Trophoblast cell (in vitro differentiated cells and primary cell): Measurements from ENCODE around the gene HABP4.

Source experiments
- DNase-seq, 2 donors: peaks; one replicate each; pipeline ENCODE4 v3.0.0-alpha.2; 2016
- H2AFZ ChIP-seq: 2 replicates; pipeline ENCODE4 v1.6.1; 2013; ENCODE audit warnings: low read length, moderate library complexity, mild to moderate bottlenecking; ENCODE audit not compliant: insufficient read depth, poor library complexity
- H2AK5ac ChIP-seq: 2 replicates; pipeline ENCODE4 v1.6.1; 2013; ENCODE audit warnings: mild to moderate bottlenecking, low read length
- H2BK120ac ChIP-seq: 2 replicates; pipeline ENCODE4 v1.6.1; 2013; ENCODE audit warnings: low read length, mild to moderate bottlenecking, moderate library complexity; ENCODE audit not compliant: insufficient read depth, poor library complexity
- H2BK12ac ChIP-seq: 2 replicates; pipeline ENCODE4 v1.6.1; 2013; ENCODE audit warnings: mild to moderate bottlenecking, low read length, moderate library complexity
- H2BK5ac ChIP-seq: 2 replicates; pipeline ENCODE4 v1.6.1; 2013; ENCODE audit warnings: low read length, low read depth, moderate library complexity, mild to moderate bottlenecking; ENCODE audit not compliant: poor library complexity
- H3K14ac ChIP-seq: 2 replicates; pipeline ENCODE4 v1.6.1; 2013; ENCODE audit warnings: mild to moderate bottlenecking, low read length
- H3K18ac ChIP-seq: 2 replicates; pipeline ENCODE4 v1.6.1; 2013; ENCODE audit warnings: mild to moderate bottlenecking, low read length
- H3K23ac ChIP-seq: 2 replicates; pipeline ENCODE4 v1.6.1; 2013; ENCODE audit warnings: low read length
- H3K27ac ChIP-seq: 2 replicates; pipeline ENCODE4 v1.5.1; 2013; ENCODE audit warnings: low read depth, mild to moderate bottlenecking, inconsistent platforms, low read length, moderate library complexity
- H3K27me3 ChIP-seq: 2 replicates; pipeline ENCODE4 v1.6.1; 2013; ENCODE audit warnings: inconsistent platforms, mild to moderate bottlenecking, low read length, moderate library complexity; ENCODE audit not compliant: insufficient read depth
- H3K36me3 ChIP-seq, 2 experiments: 1 replicate in 1 of 2; 2 replicates in 1 of 2; pipeline ENCODE4 v1.6.1; 2013; ENCODE audit warnings: low read length in 2 of 2, mild to moderate bottlenecking in 2 of 2, moderate library complexity in 1 of 2; ENCODE audit not compliant: insufficient read depth in 2 of 2, control insufficient read depth in 1 of 2
- H3K4ac ChIP-seq: 2 replicates; pipeline ENCODE4 v1.6.1; 2013; ENCODE audit warnings: low read depth, mild to moderate bottlenecking, low read length, moderate library complexity
- H3K4me1 ChIP-seq, 2 experiments: 1 replicate in 1 of 2; 2 replicates in 1 of 2; pipeline ENCODE4 v1.6.1; 2013; ENCODE audit warnings: low read length in 2 of 2, mild to moderate bottlenecking in 2 of 2, moderate library complexity in 1 of 2; ENCODE audit not compliant: insufficient read depth in 2 of 2, control insufficient read depth in 1 of 2
- H3K4me2 ChIP-seq: 2 replicates; pipeline ENCODE4 v1.6.1; 2013; ENCODE audit warnings: inconsistent platforms, mild to moderate bottlenecking, low read length, moderate library complexity
- H3K4me3 ChIP-seq: 2 replicates; pipeline ENCODE4 v1.5.1; 2013; ENCODE audit warnings: mild to moderate bottlenecking, low read depth, low read length, inconsistent platforms
- H3K79me1 ChIP-seq: one replicate; pipeline ENCODE4 v1.6.1; 2013; ENCODE audit warnings: low read length
- H3K79me2 ChIP-seq: 2 replicates; pipeline ENCODE4 v1.6.1; 2013; ENCODE audit warnings: low read length, mild to moderate bottlenecking; ENCODE audit not compliant: control insufficient read depth, insufficient read depth, poor library complexity
- H3K9ac ChIP-seq: 2 replicates; pipeline ENCODE4 v1.6.1; 2013; ENCODE audit warnings: mild to moderate bottlenecking, low read length
- H3K9me3 ChIP-seq: 2 replicates; pipeline ENCODE4 v1.6.1; 2013; ENCODE audit warnings: low read depth, mild to moderate bottlenecking, control low read depth, inconsistent platforms, low read length; ENCODE audit not compliant: insufficient read depth
- H4K12ac ChIP-seq: 2 replicates; pipeline ENCODE4 v1.6.1; 2013; ENCODE audit warnings: low read depth, mild to moderate bottlenecking, low read length, moderate library complexity
- H4K8ac ChIP-seq: 2 replicates; pipeline ENCODE4 v1.6.1; 2013; ENCODE audit warnings: low read depth, mild to moderate bottlenecking, low read length, moderate library complexity
- H4K91ac ChIP-seq: one replicate; pipeline ENCODE4 v1.6.1; 2013; ENCODE audit warnings: low read depth, mild to moderate bottlenecking, low read length, moderate library complexity
- WGBS: extraction: QIAGEN DNeasy Blood & Tissue Kit; methylation state at CpG from one replicate; pipeline ENCODE4 v1.1.7; 2013; ENCODE audit warnings: missing lambda C conversion rate; ENCODE audit not compliant: insufficient read length, insufficient coverage; ENCODE audit errors: extremely low coverage; 5-methylcytosine and 5-hydroxymethylcytosine counted together

Gene HABP4

DNA sequence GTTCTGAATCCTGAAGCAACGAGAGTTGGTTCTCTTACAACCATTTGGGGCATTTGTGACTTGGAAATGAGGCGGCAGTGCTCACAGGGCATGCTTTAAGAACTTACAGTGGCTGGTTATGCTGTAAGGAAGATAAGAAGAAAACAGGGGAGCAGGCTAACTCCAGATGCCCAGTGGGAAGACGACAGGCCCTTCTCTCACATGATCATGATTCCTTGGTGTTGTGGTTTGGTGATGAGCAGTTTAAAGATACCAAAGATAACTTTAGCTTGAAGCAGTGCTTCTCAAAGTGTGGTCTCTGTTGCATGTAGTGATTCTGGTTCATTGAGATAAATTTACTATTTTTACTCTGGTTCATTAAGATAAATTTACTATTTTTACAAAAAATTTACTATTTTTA, 2.6 kb upstream of the HABP4 start:
- Histone ChIP-seq H2AK5ac (no peak overlapping the region), H2BK5ac (no peak overlapping the region), H3K79me2 (peaks cover 7% of the 10 kb centered on the region), H3K27me3 (no peaks in the 10 kb centered on the region), H3K9ac (no peak overlapping the region), H3K79me1 (peaks cover 10% of the 10 kb centered on the region), H3K27ac (no peak overlapping the region), H4K91ac (no peak overlapping the region), H2BK120ac (no peak overlapping the region), H2AFZ (no peak overlapping the region), H3K23ac (no peak overlapping the region), H3K18ac (no peak overlapping the region), H4K8ac (no peak overlapping the region), H3K4ac (no peak overlapping the region), H3K4me2 (no peak overlapping the region), H3K14ac (no peak overlapping the region), H3K4me3 (no peak overlapping the region), H3K4me1 (peaks cover 0 to 6% of the 10 kb centered on the region in 2 experiments), H2BK12ac (no peak overlapping the region), H4K12ac (no peak overlapping the region), H3K36me3 (no peaks in the 10 kb centered on the region), H3K9me3 (peaks cover 3% of the 10 kb centered on the region)
- no CpG with 5 or more reads among the region's 3 CpGs for WGBS
- DNase-seq, result no peak

DNA sequence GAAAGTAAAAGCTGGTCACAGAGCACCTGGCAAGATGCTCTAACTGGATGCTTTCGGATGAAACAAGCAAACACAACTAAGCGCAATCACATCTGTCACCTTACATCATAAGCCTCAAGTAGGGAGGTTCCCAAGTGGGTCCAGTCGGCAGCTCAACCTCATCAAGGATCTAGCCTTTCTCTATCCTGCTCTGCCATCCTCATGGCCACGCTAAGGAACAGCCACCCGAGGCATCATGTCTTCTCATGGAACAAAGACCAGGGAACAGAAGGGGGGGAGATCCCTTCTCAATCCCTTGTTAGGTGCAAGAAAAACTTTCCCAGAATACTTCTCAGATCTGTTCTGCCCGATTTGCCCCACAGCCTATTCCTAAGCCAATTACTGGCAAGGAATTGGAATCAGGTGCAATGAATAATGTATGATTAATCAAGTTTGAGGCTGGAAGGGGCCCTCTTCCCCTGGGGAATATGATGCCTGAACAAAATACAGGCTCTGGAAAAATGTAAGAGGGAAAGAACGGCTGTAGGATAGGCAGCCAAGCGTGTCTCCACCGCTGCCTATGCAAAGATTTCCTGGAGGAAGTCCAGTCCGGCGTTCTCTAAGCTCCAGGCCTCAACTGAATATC, 1.3 kb upstream of the HABP4 start:
- Histone ChIP-seq H2AK5ac (no peak overlapping the region), H3K9me3 (peaks cover 3% of the 10 kb centered on the region), H3K4ac (no peak overlapping the region), H3K79me1 (peaks cover 10% of the 10 kb centered on the region), H3K36me3 (no peaks in the 10 kb centered on the region), H3K4me1 (peaks cover 0 to 6% of the 10 kb centered on the region in 2 experiments), H3K4me2 (no peak overlapping the region), H3K14ac (no peak overlapping the region), H3K27me3 (no peaks in the 10 kb centered on the region), H3K4me3 (no peak overlapping the region), H2AFZ (no peak overlapping the region), H3K27ac (no peak overlapping the region), H4K91ac (no peak overlapping the region), H3K18ac (no peak overlapping the region), H3K23ac (no peak overlapping the region), H4K8ac (no peak overlapping the region), H3K79me2 (peaks cover 7% of the 10 kb centered on the region), H2BK5ac (no peak overlapping the region), H3K9ac (no peak overlapping the region), H2BK12ac (no peak overlapping the region), H2BK120ac (no peak overlapping the region), H4K12ac (no peak overlapping the region)
- no peak for DNase-seq
- WGBS, result no CpG with 5 or more reads among the region's 11 CpGs

DNA sequence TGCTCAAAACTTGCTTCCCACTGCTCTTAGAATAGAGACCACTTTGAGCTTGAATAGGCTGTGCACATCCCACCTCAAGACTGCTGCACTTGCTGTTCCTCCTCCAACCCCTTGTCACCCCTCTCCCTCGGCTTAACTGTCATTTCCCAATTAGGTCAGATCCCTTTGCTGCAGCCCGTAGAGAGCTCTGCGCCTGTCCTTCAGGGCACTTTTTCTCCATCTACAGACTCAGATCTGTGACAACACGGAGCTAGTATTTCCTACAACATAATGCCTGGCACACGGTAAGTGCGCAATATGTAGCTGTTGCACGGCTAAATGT, 485 bp upstream of the HABP4 start:
- H2BK120ac ChIP-seq, result no peak overlapping the region
- peaks cover 0 to 6% of the 10 kb centered on the region in 2 experiments for H3K4me1 ChIP-seq
- H3K4ac ChIP-seq, result no peak overlapping the region
- no peak overlapping the region for H4K12ac ChIP-seq
- H3K27me3 ChIP-seq, result no peaks in the 10 kb centered on the region
- peak overlapping the region; percentile 38 for H2AFZ ChIP-seq
- H3K9ac ChIP-seq, result no peak overlapping the region
- no peak for DNase-seq
- no peak overlapping the region for H2AK5ac ChIP-seq
- no peak overlapping the region for H4K91ac ChIP-seq
- H3K23ac ChIP-seq, result no peak overlapping the region
- H2BK5ac ChIP-seq, result no peak overlapping the region
- peak overlapping the region; percentile 57 for H3K4me3 ChIP-seq
- H4K8ac ChIP-seq, result peak overlapping the region; percentile 10
- H3K9me3 ChIP-seq, result peaks cover 3% of the 10 kb centered on the region
- H3K79me1 ChIP-seq, result peaks cover 10% of the 10 kb centered on the region
- no CpG with 5 or more reads among the region's 7 CpGs for WGBS
- no peak overlapping the region for H3K27ac ChIP-seq
- no peak overlapping the region for H3K14ac ChIP-seq
- H3K79me2 ChIP-seq, result peaks cover 7% of the 10 kb centered on the region
- H3K4me2 ChIP-seq, result peak overlapping the region; percentile 85
- H2BK12ac ChIP-seq, result no peak overlapping the region
- no peaks in the 10 kb centered on the region for H3K36me3 ChIP-seq
- H3K18ac ChIP-seq, result no peak overlapping the region

DNA sequence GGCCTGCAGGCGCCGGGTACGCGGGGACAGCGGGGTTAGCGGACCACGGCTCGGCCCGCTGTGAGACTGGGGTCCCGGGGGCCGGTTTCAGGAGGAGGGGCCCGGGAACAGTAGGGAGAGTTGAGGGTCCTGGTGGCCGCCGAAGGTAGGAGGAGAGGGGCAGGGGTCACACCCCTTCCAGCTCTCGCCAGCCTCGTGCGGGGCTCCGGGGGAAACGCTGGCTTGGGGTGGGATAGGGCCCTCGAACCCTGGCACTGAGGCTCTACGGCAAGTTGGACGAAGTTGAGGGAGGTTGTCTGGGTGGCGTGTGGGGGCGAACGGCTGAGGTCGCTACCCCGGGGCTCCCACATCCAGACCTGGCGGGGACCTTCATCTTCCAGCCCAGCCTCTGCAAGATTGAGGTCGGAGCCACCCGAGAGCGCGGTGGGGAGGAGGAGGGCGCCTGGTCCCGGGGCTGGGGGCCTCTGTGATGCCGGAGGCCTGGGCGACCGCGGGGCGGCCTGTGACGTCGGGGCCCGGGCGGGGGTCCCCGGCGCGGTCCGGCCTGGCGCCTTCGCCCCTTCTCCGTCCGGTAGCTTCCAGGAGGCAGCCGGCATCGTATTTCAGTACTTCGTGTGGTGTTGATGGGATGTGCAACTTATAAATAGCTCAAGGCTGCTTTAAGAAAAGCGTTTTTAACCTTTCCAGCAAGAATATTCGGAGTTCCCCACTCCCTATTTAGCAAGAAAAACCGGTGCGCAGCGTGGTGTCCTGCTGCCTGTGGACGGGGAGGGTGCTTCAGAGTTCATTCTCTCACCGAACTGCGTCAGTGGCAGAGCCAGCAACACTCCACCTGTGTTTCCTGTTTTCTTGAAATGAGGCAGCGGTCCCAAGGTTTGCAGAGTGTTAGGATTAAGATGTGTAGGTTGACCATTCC, 902 bp downstream of the HABP4 start:
- Histone ChIP-seq H3K79me1 (peaks cover 10% of the 10 kb centered on the region), H4K12ac (no peak overlapping the region), H4K8ac (no peak overlapping the region), H3K18ac (peak overlapping the region; percentile 19), H2BK12ac (no peak overlapping the region), H2BK5ac (peak overlapping the region; percentile 78), H3K27ac (peak overlapping the region; percentile 76), H2AK5ac (no peak overlapping the region), H2AFZ (peak overlapping the region; percentile 82), H3K36me3 (no peaks in the 10 kb centered on the region), H3K4me2 (peak overlapping the region; percentile 85), H3K9ac (peak overlapping the region; percentile 81), H2BK120ac (peak overlapping the region; percentile 41), H3K27me3 (no peaks in the 10 kb centered on the region), H3K79me2 (peaks cover 7% of the 10 kb centered on the region), H3K23ac (no peak overlapping the region), H3K14ac (peak overlapping the region; percentile 80), H4K91ac (peak overlapping the region; percentile 77), H3K4me3 (peak overlapping the region; percentile 92), H3K4me1 (peaks cover 0 to 6% of the 10 kb centered on the region in 2 experiments), H3K9me3 (peaks cover 3% of the 10 kb centered on the region), H3K4ac (peak overlapping the region; percentile 50)
- WGBS, result no CpG with 5 or more reads among the region's 63 CpGs
- peak; percentile 33 to 45 for DNase-seq
